Astrocyte of the spinal cord (primary cell): ENCODE measurements around the gene CD80.

Experiments used
- DNase-seq: peaks from one replicate; pipeline ENCODE4 v3.0.0; 2011; ENCODE audit warnings: low read depth, low spot score
- H3K4me3 ChIP-seq: 2 replicates; pipeline ENCODE4 v1.5.1; 2011; ENCODE audit warnings: low read depth, mild to moderate bottlenecking, low read length, moderate library complexity
- CTCF ChIP-seq: IDR thresholded peaks from 2 replicates; pipeline ENCODE4 v1.5.1; 2012; ENCODE audit warnings: low read depth, mild to moderate bottlenecking, low read length, inconsistent platforms
- in situ Hi-C: cut with HindIII; loops from 2 replicates; pipeline ENCODE4 v1.10.0; 2017; ENCODE audit warnings: low sequenced_read_pairs

CD80 gene

GRCh38 chr3:119481079-119481478 lies 78.3 kb downstream of the CD80 start:
- no peak overlapping the region for H3K4me3 ChIP-seq
- TF ChIP-seq CTCF: no peak
- DNase-seq: no peak
- in situ Hi-C loops: no loop called here
